ENCODE measurements around the gene HBG2.

GRCh38 chr11:5240458-5240857 lies 14.1 kb downstream of the HBG2 start:
- no peak for TF ChIP-seq CTCF (IDR thresholded peaks at IDR 0.05; ENCODE audit: low read length)
- TF ChIP-seq EZH2 (optimal IDR thresholded peaks at IDR 0.05; ENCODE audit: low read depth, low read length), result no peak
- TF ChIP-seq EZH2phosphoT487 (IDR thresholded peaks at IDR 0.05; ENCODE audit: low read length), result no peak
